AG09309 (cell line): ENCODE results near the gene STK32B.

Experiments
- DNase-seq: peaks from one replicate; pipeline ENCODE4 v3.0.0-alpha.2; 2010; ENCODE audit warnings: low read depth
- H3K4me3 ChIP-seq: 2 replicates; pipeline ENCODE4 v1.5.1; 2011; ENCODE audit warnings: mild to moderate bottlenecking, low read depth, low read length, moderate library complexity; ENCODE audit not compliant: control insufficient read depth
- TF ChIP-seq, protein P1 (sequence below): IDR thresholded peaks from 2 replicates; pipeline ENCODE4 v1.5.1; 2011; ENCODE audit warnings: mild to moderate bottlenecking, low read depth, low read length, inconsistent platforms; ENCODE audit not compliant: insufficient read depth, control insufficient read depth; ENCODE audit errors: missing control alignments

Gene STK32B

DNA sequence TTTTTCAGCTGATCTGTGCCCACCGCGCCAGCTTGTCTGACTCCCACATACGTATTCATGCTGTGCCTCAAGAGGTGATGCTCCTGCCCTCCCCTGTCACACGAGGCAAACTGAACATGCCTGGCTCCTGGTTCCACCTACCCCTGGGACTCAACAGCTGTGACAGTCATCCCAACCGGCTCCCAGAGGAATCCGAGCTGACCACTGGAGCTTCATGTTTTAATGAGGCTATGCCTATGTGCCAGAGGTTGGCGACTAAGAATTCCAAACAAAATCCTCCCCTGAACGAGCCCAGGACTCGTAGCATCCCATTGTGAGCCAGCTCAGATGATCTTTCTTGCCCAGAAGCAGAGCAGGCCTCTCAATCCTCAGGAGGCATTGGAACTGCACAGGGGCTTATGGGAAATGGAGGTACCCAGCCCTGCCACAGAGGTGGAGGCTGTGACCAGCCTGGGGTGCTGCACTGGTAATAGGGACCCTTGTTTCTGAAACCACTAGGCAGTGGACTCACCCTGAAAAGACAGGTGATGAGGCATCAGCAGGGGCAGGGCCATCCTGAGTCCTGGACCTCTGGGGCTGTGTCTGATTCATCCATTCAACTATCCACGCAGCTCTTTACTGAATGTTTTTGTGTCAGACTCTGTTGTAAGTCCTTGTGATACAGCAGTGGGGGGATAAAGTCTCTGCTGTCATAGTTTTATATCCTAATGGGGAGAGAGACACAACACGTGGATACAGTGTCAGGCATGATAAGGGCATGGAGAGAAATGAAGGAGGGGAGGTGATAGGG is 332.1 kb downstream of the STK32B start:
- no peak for DNase-seq
- no peak overlapping the region for H3K4me3 ChIP-seq
- TF ChIP-seq, protein P1, sequence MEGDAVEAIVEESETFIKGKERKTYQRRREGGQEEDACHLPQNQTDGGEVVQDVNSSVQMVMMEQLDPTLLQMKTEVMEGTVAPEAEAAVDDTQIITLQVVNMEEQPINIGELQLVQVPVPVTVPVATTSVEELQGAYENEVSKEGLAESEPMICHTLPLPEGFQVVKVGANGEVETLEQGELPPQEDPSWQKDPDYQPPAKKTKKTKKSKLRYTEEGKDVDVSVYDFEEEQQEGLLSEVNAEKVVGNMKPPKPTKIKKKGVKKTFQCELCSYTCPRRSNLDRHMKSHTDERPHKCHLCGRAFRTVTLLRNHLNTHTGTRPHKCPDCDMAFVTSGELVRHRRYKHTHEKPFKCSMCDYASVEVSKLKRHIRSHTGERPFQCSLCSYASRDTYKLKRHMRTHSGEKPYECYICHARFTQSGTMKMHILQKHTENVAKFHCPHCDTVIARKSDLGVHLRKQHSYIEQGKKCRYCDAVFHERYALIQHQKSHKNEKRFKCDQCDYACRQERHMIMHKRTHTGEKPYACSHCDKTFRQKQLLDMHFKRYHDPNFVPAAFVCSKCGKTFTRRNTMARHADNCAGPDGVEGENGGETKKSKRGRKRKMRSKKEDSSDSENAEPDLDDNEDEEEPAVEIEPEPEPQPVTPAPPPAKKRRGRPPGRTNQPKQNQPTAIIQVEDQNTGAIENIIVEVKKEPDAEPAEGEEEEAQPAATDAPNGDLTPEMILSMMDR, result no peak

DNA sequence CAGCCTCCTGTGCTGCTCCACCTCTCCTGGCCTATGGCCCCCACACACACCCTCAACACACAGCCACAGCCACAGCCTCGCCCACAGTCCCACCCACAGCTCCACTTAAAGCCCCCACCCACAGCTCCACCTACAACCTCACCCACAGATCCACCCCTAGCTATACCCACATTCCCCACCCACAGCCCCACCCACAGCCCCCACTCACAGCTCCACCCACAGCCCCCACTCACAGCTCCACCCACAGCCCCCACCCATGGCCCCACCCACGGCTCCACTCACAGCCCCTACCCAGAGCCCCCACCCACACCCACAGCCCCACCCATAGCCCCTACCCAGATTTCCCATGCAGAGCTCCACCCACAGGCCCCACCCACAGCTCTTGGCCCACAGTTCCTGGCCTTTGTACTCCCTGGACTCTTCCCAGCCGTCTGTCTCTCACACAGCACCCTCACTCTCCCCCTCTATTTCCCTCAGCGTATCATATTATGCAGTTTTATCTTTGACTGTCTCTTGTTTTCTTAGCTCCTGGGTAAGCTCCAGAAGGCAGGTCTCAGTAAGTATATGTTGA is 334.5 kb downstream of the STK32B start:
- TF ChIP-seq, protein P1, result no peak
- no peak for DNase-seq
- H3K4me3 ChIP-seq, result no peak overlapping the region

DNA sequence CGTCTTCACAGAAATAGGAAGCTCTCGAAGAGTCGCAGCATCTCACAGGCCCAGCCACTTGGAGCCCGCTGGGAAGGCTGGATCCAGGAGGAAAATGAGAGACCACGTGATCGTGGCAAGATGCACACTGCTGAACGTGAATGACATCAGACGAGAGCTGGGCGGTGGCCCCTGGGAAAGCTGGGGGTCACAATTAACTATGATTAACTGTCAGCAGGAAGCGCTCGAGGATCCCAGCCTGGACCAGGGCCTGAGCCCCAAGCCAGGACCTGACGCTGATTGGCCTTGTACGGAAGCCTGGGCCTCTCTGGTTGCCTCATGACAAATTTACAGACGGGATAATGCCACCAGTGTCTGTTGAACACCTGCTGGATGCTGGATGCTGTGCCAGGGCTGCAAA is 335.6 kb downstream of the STK32B start:
- DNase-seq, result no peak

DNA sequence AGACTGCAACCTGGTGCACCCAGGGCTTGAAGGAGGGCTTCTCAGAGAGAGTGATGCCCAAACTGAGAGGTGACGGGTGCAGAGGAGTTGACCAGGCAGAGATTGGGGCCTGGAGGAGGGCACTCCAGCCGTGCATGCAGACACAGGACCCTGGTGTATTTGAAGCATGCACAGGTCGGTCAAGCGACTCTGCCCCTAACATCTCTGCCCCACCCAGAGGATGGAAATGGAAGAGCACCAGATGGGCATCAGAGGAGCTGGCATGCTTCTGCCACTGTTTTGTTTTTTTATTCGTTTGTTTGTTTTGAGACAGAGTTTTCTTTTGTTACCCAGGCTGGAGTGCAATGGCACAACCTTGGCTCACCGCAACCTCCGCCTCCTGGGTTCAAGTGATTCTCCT is 336.2 kb downstream of the STK32B start:
- no peak overlapping the region for H3K4me3 ChIP-seq
- no peak for DNase-seq
- TF ChIP-seq, protein P1, result no peak

More for the DNA sequence above, 335.6 kb downstream of the STK32B start:
- TF ChIP-seq, protein P1, result no peak
- no peak overlapping the region for H3K4me3 ChIP-seq

DNA sequence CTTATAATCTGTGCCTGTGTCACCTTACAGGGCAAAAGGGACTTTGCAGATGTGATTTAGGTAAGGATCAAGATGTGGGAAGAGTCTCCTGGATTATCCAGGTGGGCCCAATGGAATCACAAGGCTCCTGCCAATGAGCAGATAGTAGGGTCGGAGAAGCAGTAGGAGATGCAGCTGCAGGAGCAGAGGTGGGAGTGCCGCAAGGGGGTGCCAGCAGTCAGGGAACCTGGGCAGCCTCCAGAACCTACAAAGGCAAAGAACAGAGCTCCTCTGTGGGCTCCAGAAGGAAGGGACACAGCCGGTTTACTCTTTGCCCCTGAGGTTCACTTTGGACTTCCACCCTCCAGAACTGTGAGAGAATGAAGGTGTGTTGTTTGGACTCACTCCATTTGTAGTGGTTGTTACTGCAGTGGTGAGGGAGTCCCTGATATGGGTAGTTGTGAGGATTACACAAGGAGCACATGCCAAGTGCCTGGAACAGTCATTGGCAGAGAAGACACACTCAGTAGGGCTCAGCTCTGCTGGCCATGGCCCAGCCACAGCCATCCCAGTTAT is 338.6 kb downstream of the STK32B start:
- TF ChIP-seq, protein P1, result no peak
- DNase-seq, result no peak
- H3K4me3 ChIP-seq, result no peak overlapping the region

DNA sequence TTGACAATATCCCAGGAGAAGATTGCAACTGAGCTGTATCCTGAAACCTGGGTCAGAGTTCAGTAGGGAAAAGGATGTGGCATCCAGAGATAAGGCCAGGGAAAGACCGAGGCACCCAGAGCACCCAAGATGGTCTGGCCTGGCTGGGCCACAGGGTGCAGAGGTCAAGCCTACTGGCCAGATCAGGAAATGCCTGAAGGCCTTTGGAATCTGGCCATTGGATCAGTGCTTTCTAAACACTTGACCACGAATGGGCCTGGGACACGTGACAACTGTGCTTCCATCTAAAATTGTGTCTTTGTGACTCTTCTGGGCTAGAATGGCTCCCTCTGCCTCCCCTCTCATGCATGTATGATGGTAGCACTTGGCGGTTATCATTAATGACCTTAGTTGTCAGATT is 340.2 kb downstream of the STK32B start:
- TF ChIP-seq, protein P1, result no peak
- no peak for DNase-seq
- H3K4me3 ChIP-seq, result no peak overlapping the region
